NCI-H146 treated with DMSO at 0.1 percent for 48 hours (cell line): Measurements from ENCODE around the gene CNTNAP1.
"Not testable (repeated sequence)": the region's sequence is repeated elsewhere in the genome, so short reads cannot be mapped to it uniquely, and the experiment has no call there.

ENCODE experiments used
- DNase-seq: peaks from one replicate; lab custom pipeline; 2025; ENCODE audit not compliant: unreplicated experiment; lab: John Stamatoyannopoulos, UW

The CNTNAP1 gene

DNA sequence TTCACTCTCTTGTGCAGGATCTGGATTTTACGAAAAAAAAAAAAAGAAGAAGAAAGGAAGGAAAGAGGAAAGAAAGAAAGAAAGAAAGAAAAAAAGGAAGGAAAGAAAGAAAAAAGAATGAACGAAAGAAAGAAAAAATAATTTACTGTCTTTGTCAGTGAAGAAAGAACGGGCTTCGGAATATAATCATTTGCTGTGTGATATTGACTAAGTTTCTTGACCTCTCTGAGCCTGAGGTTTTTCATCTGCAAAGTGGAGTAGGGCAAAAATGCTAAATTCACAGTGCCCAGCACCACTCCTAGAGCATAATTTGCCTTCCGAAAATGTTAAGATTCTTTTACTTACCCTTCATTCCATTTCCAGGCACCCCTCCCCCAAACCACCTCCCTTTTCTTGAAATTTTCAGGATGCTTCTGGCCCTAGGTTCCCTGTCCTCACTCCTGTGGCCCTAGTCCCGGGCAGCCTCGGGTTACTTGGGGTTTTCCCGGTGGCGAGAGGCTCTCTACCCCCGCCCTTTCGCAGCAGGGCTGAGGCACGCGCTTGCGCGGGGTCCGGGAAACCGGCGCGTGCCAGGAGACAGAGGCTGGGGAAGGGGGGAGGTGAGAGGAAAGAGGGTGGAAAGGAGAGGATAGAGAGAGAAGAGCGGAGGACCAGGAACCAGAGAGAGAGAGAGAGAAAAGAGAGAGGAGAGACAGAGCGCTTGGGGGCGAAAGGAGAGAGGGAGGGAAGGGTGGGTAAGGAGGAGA is at the start of gene CNTNAP1:
Gene CNTNAP1, plus strand, starts transcription at position 556 of the 746 bp plus-strand sequence. CDS start 299 bp downstream, outside the sequence.
- peak; percentile 64 for DNase-seq

DNA sequence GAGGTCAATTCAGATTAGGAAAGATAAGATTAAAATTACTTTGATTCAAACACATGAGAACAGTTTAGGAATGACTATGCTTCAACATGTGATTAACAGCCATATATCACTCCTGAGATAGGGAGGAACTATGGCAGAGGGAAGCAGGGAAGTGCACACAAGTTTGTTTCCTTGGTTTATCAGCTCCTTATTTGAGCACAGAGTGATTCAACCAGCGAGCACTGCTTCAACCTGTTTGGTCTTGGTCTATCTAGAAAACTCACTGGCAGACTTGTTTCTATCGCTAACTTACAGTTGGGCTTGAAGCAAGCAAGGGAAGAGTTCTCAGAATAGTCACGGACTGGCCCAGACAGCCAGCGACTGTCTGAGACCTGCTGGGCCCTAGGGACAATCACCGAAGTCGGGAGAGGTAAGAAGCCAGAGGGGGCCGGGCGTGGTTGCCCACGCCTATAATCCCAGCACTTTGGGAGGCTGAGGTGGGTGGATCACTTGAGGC is 49.3 kb upstream of the CNTNAP1 start:
- DNase-seq = no peak

DNA sequence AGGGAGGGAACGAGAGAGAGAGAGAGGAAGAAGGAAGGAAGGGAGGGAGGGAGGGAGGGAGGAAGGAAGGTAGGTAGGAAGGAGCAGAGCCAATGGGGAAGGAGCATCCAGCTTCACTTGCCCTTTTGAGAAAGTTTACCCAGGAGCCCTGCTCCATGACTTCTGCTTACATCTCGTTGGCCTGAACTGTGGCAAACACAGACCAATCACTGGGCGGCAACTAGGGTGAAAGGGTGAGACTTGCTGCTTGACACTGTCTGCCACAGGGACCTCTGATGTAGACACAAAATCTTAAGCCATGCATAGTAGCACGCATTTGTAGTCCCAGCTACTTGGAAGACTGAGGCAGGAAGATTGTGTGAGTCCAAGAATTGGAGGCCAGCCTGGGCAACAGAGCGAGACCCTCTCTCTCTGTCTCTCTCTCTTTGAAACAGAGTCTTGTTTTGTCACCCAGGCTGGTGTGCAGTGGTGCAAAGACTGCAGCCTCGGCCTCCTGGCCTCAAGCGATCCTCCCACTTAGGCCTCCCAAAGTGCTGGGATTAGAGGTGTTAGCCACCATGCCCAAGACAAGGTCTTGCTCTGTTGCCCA is 42.7 kb upstream of the CNTNAP1 start:
- DNase-seq = no peak

DNA sequence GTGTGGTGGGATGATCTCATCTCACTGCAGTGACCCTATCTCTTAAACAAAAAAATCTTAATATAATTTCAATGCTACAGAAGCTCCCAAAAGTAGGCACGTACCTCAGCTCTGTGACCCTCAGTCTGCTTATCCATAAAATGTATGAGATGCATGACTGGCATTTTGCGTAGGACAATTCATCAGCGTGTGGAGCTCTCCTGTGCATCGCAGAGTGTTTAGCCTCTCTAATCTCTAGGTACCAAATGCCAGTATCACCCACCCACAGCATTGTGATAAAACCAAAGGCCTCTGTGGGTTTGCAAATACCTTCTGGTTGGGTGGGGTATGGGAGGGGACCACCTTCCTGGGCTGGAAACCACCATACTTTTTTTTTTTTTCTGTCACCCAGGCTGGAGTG is 42.2 kb upstream of the CNTNAP1 start:
- no peak for DNase-seq

DNA sequence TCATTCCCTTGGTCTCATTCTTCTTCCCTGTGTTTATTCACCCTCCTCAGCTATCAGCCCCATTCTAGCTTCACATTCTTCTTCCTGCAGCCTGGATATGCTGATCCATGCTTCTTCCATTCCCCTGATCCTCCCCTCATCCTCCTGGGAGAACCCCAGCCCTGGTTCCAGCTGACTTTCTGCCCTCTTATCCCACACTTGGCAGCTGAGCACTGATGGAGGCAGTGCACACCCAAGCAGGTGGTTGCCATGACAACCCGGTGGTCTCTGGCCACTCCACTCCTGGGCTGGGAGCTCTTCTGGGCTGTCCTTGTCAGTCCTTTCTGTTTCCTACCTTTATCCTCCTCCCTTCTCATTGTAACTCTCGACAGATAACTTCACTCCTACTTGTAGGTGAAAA is 40.0 kb upstream of the CNTNAP1 start:
- DNase-seq = no peak

DNA sequence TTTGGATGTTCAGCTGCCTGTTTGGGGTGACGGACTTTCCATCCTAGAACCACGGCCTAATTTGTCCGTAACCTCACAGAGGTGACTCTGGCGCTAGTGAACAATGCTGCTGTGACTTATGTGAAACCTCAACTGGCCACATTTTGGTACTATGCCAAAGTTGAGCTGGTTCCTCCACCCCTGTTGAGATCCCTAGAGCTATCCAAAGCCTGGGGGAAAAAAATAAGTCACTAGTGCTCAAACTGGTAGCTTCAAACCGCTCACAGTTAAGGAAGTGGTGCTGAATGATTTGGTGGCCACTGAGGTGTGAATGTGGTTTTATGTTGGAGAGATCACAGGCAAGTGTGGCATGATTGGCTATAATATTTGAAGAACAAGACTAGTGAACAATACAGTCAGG is 34.6 kb upstream of the CNTNAP1 start:
- DNase-seq = no peak

DNA sequence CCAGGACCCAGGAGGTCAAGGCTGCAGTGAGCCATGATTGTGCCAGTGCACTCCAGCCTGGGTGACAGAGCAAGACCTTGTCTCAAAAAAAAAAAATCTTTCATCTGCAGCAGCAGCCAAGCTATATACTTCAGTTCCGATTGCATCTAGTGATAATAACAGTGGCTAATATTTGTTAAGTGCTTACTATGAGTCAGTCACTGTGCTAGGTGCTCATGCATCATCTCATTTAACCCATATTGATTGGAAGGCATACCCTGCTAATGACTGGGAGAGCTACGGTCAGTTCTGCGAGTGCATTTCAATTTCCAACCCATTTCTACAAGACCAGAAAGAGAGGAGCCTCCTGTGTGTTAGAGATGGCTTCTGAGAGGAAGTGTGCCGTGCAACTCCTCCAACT is 30.9 kb upstream of the CNTNAP1 start:
- no peak for DNase-seq

DNA sequence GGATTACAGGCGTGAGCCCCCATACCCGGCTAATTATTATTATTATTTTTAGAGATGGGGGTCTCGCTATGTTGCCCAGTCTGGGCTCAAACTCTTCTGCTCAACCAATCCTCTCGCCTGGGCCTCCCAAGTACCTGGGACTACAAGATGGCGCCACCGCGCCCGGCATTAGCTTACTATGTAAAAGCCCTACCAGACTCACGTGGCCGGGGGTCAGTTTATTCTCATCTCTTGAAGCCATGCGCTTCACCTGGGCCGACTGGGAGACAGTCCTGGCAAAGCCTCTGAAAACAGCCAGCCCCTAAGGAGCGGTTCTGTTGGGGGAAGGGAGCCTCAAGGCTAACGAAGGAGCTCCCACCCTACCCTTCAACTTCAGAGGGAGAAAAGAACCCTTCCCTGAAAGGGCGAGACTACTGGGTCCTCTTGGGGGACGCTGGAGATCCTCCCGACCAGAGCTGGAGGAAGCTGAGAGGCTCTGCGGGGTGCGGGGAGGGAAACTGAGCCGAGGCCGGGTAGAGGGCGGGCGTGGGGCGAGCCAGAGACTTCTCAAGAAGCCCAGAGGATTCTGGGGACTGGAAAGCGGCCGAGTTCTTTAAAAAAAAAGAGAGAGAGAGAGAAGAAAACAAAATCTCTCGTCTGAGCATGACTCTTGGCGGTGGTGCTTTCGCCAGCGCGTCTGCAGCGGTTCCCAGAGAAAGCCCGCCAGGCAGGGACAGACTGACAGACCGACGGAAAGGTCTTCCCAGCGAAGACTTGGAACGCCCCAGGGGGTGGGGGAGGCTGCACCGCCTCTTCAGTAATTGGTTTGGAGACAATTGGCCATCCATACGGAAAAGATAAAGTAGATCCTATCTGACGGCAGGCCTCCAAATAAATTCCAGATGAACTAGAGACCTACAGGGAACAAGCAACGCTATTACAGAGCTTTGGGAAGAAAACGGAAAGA is 28.9 kb upstream of the CNTNAP1 start:
- DNase-seq = peak; percentile 27

DNA sequence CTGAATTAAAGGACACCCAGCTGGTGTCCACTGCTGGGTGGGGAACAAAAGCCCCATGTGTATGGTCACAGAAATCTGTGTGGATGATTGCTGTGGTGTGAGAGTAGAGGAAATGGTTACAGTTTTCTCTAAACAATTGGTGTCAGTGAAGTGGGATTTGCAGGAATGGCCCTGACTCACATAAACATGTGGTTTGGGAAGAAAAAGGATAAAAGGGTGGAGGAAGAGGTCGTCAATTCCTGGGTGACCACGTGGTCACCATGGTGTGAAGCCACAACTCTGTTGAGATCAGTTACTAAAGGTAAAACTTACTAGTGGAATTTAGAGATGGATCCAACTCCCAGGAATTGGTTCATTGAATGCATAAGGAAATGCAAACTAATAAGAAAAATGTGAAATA is 26.8 kb upstream of the CNTNAP1 start:
- DNase-seq = no peak

DNA sequence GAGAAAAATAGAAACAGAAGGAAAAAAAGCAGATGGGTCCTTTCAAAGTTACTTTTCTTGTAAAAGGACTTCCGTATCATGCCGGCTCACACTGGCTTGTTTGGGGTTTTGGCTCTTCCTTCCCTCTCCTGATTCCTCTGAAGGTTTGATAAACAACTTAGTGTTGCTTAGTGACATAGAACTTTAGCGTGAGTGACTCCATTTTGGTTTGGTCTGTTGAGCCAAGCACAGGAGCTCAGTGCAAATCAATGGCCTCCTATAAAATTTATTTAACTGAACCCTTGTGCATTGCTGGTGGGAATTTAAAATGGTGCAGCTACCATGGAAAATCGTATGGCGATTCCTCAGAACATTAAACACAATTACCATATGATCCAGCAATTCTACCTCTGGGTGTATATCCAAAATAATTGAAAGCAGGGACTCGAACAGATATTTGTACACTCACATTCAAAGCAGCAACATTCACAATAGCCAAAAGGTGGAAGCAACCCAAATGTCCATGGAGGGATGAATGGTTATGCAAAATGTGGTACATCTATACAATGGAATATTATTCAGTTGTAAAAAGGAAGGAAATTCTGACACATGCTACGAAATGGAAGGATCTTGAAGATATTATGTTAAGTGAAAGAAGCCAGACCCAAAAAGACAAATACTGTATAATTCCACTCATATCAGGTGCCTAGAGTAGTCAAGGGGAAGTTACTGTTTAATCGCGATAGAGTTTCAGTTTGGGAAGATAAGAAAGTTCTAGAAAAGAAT is 24.3 kb upstream of the CNTNAP1 start:
- no peak for DNase-seq

DNA sequence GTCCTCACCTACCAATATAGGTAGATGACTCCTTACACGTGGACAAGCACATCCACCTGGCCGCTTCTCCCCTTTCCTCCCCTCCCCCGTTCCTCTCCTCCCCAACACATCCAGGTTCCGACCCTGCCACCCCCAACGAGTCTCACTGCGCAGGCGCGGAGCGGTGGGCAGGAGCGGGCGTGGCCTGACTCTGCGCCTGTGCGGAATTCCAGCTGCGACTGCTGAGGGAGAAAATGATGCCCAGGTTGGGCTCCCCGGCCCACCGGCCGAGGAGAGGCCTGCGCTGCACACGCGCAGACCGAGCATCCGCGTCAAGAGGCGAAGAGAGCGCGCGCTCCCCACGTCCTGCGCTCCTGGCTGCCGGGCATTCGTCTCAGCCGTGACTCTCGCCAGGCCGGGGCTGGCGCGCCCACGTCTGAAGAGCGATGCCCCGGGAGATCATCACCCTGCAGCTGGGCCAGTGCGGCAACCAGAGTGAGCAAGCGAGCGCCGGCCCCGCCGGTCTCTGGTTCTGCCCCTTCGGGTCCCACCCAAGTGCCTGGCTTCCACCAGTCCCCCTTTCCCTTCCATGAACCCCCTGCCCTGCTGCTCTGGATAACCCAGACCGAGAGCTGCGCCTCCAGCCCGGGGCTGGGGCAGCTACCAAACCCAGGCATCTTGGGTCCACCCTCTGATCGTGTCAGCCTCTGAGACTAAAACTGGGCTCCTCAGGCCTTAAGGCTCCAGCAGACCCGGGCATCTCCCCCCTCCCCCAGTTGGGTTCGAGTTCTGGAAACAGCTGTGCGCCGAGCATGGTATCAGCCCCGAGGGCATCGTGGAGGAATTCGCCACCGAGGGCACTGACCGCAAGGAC is 23.0 kb upstream of the CNTNAP1 start, which contains the start of gene TUBG2:
Gene TUBG2, plus strand, starts transcription at position 206 of the 853 bp plus-strand sequence. Its CDS starts 220 bp downstream, at position 426.
- peak; percentile 91 for DNase-seq

DNA sequence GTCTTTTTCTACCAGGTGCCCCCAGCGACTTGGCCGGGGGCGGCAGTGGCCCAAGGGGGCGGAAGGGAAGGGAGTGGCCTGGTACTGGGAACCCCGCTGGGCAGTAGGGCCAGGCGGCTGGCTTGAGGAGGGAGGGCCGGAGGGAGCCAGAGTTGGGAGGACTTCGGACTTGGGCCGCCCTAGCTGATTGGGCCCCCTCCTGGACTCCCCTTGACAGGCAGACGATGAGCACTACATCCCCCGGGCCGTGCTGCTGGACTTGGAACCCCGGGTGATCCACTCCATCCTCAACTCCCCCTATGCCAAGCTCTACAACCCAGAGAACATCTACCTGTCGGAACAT is 22.4 kb upstream of the CNTNAP1 start:
- DNase-seq = not testable (repeated sequence)

DNA sequence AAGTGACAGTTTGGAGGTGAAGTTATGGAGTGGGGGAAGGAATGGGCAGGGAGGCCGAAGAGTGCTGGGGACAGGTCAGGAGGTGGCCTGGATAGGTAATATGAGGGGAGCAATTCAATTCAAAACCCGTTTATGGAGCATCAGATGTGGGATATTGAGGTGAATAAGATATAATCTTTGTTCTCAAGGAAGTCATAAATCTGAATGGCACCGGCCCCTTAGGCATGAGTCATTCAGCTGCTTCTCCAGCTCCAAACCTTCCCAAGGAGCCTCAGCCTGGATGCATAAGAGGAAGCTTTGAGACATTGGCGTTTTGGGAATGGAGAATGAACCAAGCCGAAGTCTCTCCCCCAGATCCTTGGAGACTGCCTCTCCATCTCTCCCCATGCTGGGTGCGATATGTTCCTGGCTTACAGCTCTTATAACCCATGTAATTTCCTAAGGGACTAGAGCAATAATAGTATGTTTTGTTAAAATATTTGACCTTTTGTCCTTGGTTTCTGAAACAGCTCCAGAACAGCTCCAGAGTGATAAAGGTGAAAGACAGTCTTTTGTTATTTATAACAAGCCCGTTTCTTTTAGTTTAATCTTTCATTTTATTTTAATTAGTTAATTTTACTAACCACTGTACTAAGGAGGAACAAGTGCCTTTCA is 21.5 kb upstream of the CNTNAP1 start:
- DNase-seq = no peak

DNA sequence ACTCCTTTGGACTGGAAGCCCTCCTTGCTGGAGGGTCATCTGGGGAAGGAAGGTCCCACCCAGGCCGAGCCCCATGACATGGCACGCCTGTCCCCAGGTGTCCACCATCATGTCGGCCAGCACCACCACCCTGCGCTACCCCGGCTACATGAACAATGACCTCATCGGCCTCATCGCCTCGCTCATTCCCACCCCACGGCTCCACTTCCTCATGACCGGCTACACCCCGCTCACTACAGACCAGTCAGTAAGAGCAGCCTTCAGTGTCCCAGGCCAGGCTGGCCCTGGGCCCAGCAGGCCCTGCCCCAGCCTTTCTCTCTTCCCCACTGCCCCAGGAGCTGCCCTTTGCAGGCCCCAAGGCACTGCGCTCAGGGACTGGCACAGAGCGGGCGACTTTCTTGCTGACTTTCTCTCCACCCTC is 16.7 kb upstream of the CNTNAP1 start:
- DNase-seq = no peak

DNA sequence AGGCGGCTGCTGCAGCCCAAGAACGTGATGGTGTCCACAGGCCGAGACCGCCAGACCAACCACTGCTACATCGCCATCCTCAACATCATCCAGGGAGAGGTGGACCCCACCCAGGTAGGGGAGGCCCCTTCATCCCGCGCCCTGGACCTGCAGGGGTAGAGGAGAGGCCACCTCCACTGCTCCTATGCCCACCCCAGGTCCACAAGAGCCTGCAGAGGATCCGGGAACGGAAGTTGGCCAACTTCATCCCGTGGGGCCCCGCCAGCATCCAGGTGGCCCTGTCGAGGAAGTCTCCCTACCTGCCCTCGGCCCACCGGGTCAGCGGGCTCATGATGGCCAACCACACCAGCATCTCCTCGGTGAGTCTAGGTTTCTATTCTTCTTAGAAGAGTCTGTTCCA is 16.2 kb upstream of the CNTNAP1 start:
- not testable (repeated sequence) for DNase-seq

DNA sequence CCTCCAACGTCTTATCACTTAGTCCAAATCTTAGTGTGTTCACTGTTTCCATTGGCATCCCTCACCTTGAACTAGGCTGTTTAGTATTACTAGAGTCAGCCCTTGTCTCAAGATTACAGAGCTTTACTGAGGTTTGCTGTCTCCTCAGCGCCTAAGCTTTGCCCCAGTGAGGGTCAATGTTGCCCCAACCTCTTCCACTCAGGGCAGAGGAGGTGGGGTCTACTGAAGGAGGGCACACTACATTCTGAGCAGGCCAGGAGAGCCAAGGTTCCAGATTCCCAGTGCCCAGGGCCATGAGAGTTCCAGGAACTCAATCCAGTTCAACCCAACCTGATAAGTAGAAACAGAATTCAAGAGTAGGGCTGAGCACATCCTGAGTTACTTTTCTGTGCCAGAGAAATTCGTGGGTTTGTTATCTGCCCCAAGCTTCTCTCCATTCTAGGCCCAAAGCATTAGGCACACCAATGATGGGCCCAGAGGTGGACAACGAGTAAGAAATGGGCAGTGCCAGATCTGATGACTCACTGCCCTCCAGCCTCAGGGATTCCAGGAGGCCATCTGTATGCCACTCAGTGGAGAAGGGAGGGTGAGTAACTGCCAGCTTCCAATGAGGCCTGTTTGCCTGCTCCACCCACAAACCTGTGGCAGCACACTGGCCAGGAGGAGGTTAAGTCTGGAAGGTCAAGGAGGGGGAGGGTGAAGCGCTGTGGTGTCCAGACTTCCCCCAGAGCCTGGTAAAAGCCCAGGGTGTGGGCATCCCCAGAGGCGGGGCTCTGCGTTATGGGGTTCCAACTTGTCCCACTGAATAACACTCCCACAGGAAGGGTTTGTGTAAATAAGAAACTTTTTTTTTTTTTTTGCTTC is 15.0 kb upstream of the CNTNAP1 start:
- no peak for DNase-seq

DNA sequence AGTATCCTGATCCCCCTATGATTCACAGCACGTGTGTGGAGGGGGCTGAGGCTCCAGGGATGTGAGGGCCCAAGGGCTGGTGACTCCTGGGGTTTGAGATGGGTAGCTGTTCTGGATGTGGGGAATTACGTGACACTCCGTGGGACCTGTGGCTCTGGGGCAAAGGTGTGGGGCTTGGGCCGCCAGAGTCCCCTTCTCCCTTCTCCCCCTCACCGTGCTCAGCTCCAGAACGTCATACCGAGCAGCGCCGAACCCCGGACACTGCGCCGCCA is 12.7 kb upstream of the CNTNAP1 start:
- DNase-seq = no peak

DNA sequence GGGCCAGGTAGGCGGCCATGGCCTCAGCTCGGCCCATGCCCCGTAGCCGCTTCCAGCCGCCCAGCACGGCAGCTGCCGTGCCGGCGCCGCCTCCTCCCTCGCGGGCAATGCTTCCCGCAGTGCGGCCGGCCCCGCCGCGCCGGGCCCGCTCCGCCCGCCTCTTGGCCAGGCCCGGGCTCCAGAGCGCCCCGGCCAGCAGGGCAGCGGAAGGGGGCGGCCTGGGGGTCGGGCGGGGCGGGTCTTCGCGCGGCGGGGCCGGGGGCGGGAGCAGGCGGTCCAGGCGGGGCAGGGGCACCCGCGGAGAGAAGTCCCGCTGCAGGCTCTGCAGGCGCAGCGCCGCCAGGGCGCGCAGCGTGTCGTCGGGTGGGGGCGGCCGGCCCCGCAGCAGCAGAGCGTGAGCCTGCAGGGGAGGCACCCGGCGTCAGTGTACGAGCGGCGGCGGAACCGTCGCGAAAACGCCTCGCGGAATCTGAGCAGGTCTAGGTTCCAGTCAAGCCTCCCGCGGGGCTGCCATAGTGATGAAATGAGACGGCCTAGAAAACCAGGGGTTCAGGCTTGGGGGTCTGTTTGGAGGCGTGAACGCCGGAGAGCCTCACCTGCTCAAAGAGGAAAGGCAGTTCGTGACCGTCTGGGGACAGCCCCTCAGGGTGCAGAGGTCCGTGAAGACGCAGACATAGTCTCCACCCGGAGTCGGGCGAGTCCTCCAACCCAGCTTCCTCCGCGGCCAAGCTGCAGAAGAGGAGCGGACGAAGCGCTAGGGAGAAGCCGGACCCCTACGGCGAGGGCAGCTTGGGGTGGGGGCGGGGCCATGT is 12.1 kb upstream of the CNTNAP1 start:
- DNase-seq = no peak
